Mucosa of descending colon (tissue), 3 donors: Measurements from ENCODE around the gene ARPC1A. TPM values are rescaled to one million over a fixed set of nuclear protein-coding genes. Genes with fewer than 3 reads are reported as not detected.
"Not testable (repeated sequence)": the region's sequence is repeated elsewhere in the genome, so short reads cannot be mapped to it uniquely, and the experiment has no call there.

Source experiments
- ATAC-seq: fragments of 200-7000 bp; cut with Tn5 transposase; one replicate; pipeline ENCODE4 v1.9.1; 2020; ENCODE audit warnings: mild to moderate bottlenecking, moderate library complexity
- DNase-seq, 3 donors: peaks; one replicate each; pipeline ENCODE4 v3.0.0-alpha.2; 2020
- H3K36me3 ChIP-seq: fragments of 200-600 bp; one replicate; pipeline ENCODE4 v1.8.0; 2021; ENCODE audit warnings: low read depth, mild to moderate bottlenecking
- H3K4me1 ChIP-seq: fragments of 200-600 bp; one replicate; pipeline ENCODE4 v1.8.0; 2021; ENCODE audit warnings: low read depth, mild to moderate bottlenecking
- H3K4me3 ChIP-seq: fragments of 200-600 bp; one replicate; pipeline ENCODE4 v1.8.0; 2021; ENCODE audit warnings: mild to moderate bottlenecking
- H3K9me3 ChIP-seq: fragments of 200-600 bp; one replicate; pipeline ENCODE4 v1.8.0; 2021; ENCODE audit warnings: mild to moderate bottlenecking
- intact Hi-C, 2 donors: fragments of 100-400 bp; cut with DNase I in 1 of 2; cut with micrococcal nuclease in 1 of 2; formaldehyde crosslinking; loops; one replicate each; pipeline versions ENCODE4 v1.11.0 to v1.11.1; 2022; cut with DNase I, micrococcal nuclease
- long read RNA-seq, 2 donors: library from polyadenylated mRNA; unstranded; transcript quantifications; one replicate each; pipeline ENCODE4 v2.0.0, GENCODE V29; 2019 to 2021
- total RNA-seq, 3 donors: library from RNA; stranded (reverse); fragmentation: NEBNext Ultra II Directional in 2 of 3; extraction: Animal tissue kit (Norgen Biotek cat#: 25700) in 2 of 3; gene quantifications; one replicate each; pipeline versions ENCODE4 v1.2.1 to v1.2.4, GENCODE V29; 2021 to 2023
- TF ChIP-seq, protein P1 (sequence below): fragments of 200-600 bp; IDR thresholded peaks from one replicate; pipeline ENCODE4 v1.8.0; 2022; ENCODE audit warnings: antibody characterized with exemption, mild to moderate bottlenecking
- donor health status: DM: no; HTN: no; CAD: no; lungs with moderate emphysema.
- donor health status: DM: no; HTN: no; CAD: no.
- donor health status: DM: no; HTN: yes; CAD: no.

Gene ARPC1A
- total RNA-seq = 100 to 1,000 TPM; 142 to 158 (median 157) TPM
- long read RNA-seq, donor 1, transcript ARPC1A-201 (10 exons, 1,565 nt) = major isoform, 193 of 212 reads
- long read RNA-seq, donor 1, partial matches to known transcripts = 7 of 212 reads
- long read RNA-seq, donor 1, other reads (novel, unspliced or antisense) = 12 of 212 reads
- long read RNA-seq, donor 2, transcript ARPC1A-201 (10 exons, 1,565 nt) = major isoform, 221 of 243 reads
- long read RNA-seq, donor 2, partial matches to known transcripts = 10 of 243 reads
- long read RNA-seq, donor 2, other reads (novel, unspliced or antisense) = 12 of 243 reads

- intact Hi-C loops = no loop called here
Measured at GRCh38 chr7:99325592-99326407, at the start of gene ARPC1A. ARPC1A (plus strand) TSS chr7:99325898; CDS start chr7:99333354, 7,456 bp downstream.

GRCh38 chr7:99278180-99278579 lies 47.5 kb upstream of the ARPC1A start:
- H3K36me3 ChIP-seq = no peaks in the 10 kb centered on the region
- peaks cover 2% of the 10 kb centered on the region for H3K4me1 ChIP-seq
- intact Hi-C loops = no loop called here
- TF ChIP-seq, protein P1, sequence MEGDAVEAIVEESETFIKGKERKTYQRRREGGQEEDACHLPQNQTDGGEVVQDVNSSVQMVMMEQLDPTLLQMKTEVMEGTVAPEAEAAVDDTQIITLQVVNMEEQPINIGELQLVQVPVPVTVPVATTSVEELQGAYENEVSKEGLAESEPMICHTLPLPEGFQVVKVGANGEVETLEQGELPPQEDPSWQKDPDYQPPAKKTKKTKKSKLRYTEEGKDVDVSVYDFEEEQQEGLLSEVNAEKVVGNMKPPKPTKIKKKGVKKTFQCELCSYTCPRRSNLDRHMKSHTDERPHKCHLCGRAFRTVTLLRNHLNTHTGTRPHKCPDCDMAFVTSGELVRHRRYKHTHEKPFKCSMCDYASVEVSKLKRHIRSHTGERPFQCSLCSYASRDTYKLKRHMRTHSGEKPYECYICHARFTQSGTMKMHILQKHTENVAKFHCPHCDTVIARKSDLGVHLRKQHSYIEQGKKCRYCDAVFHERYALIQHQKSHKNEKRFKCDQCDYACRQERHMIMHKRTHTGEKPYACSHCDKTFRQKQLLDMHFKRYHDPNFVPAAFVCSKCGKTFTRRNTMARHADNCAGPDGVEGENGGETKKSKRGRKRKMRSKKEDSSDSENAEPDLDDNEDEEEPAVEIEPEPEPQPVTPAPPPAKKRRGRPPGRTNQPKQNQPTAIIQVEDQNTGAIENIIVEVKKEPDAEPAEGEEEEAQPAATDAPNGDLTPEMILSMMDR = no peak
- no peak for DNase-seq
- no peak overlapping the region for H3K4me3 ChIP-seq
- H3K9me3 ChIP-seq = no peaks in the 10 kb centered on the region
- no peak for ATAC-seq

More at GRCh38 chr7:99325592-99326407, at the start of gene ARPC1A:
- peak; percentile 92 for ATAC-seq
- Histone ChIP-seq H3K36me3 (no peaks in the 10 kb centered on the region), H3K9me3 (no peaks in the 10 kb centered on the region), H3K4me1 (peaks cover 38% of the 10 kb centered on the region), H3K4me3 (peak within 1 kb of the TSS; percentile 98)
- peak; percentile 91 to 96 (median 94) for DNase-seq
- TF ChIP-seq, protein P1 = no peak

DNA sequence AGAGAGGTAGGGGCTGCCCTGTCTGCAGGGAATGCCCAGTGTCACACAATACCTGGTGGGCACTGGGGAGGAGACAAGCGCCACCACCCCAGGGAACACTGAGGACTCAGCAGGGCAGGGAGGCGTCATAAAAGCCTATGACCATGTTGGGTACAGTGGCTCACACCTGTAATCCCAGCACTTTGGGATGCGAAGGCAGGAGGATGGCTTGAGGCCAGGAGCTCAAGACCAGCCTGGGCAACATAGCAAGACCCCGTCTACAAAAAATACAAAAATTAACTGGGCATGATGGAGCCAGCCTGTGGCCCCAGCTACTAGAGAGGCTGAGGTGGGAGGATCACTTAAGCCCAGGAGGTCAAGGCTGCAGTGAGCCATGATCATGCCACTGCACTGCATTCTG lies 41.5 kb upstream of the ARPC1A start:
- not testable (repeated sequence) for DNase-seq

DNA sequence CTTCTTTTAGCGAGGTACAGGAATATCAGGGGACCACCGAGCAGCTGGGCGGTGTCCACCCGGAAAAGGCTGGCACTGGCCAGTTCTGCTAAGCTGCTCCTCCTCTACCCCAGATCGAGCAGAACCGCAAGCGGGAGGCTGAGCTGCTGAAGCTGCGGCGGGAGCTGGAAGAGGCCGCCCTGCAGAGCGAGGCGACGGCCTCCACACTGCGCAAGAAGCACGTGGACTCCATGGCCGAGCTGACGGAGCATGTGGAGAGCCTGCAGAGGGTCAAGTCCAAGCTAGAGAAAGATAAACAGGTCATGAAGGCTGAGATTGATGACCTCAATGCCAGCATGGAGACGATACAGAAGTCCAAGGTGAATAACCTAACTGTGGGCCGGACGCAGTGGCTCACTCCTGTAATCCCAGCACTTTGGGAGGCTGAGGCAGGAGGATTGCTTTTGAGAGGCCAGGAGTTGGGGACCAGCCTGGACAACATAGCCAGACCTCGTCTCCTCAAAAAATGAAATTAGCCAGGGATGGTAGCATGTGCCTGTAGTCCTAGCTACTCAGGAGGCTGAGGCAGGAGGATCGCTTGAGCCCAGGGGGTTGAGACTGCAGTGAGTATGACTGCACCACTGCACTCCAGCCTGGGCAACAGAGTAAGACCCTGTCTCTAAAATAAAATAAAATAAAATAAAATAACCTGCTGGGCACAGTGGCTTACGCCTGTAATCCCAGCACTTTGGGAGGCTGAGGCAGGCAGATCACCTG lies 37.7 kb upstream of the ARPC1A start:
- no peak for DNase-seq
- TF ChIP-seq, protein P1 = no peak
- Histone ChIP-seq H3K9me3 (no peaks in the 10 kb centered on the region), H3K4me3 (no peak overlapping the region), H3K4me1 (no peaks in the 10 kb centered on the region), H3K36me3 (no peaks in the 10 kb centered on the region)
- intact Hi-C loops = no loop called here
- no peak for ATAC-seq

More for the DNA sequence above, 41.5 kb upstream of the ARPC1A start:
- ATAC-seq, H3K4me1 ChIP-seq, H3K9me3 ChIP-seq, H3K36me3 ChIP-seq, H3K4me3 ChIP-seq, intact Hi-C loops: not testable (repeated sequence)

DNA sequence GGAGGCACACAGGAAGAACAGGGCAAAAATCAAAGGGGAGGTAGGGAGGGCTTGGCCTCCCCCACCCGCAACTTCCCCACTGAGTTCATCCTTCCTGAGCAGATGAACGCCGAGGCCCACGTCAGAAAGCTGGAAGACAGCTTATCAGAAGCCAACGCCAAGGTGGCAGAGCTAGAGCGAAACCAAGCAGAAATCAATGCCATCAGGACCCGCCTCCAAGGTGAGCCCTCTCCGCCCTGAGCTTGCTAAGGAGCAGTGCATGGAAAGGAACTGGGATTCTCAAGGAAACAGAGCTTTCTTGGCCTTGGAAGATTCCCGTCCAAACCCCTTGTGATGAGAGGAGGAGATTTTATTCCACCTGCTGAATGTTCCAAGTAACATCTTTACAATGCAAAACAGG lies 36.5 kb upstream of the ARPC1A start:
- no peak overlapping the region for H3K4me3 ChIP-seq
- DNase-seq (no peak), ATAC-seq (no peak)
- TF ChIP-seq, protein P1 = no peak
- H3K9me3 ChIP-seq = no peaks in the 10 kb centered on the region
- H3K36me3 ChIP-seq = no peaks in the 10 kb centered on the region
- H3K4me1 ChIP-seq = no peaks in the 10 kb centered on the region
- intact Hi-C loops = no loop called here

GRCh38 chr7:99290148-99290547 lies 35.5 kb upstream of the ARPC1A start:
- H3K9me3 ChIP-seq, H3K36me3 ChIP-seq, H3K4me1 ChIP-seq, ATAC-seq, intact Hi-C loops, H3K4me3 ChIP-seq, DNase-seq: not testable (repeated sequence)
